ENCODE results near the gene EML1. TPM values are rescaled to one million over a fixed set of nuclear protein-coding genes. Genes with fewer than 3 reads are reported as not detected.
A peak's percentile ranks its signal among the peaks of the same experiment; 100 is the strongest.

The EML1 gene
- 16.4 TPM for polyA plus RNA-seq (2013, experiment 1 of 2)
- polyA plus RNA-seq (2013, experiment 2 of 2), result 19.3 TPM

- Histone ChIP-seq H3K4me3 (ENCODE audit: low read length) (peak within 1 kb of the TSS; percentile 80), H3K36me3 (ENCODE audit: insufficient read depth, low read length) (no peaks in the 10 kb centered on the region), H3K27ac (ENCODE audit: low read depth, low read length) (no peak within 1 kb of the TSS; the same call in 1 of the 2 replicates), H3K4me1 (ENCODE audit: insufficient read depth, low read length) (peaks cover 15% of the 10 kb centered on the region), H3K27me3 (ENCODE audit: insufficient read depth, low read length) (peaks cover 7% of the 10 kb centered on the region; the same call in 1 of the 2 replicates), H3K9ac (ENCODE audit: low read depth, low read length) (peak within 1 kb of the TSS; percentile 78), H3K9me3 (ENCODE audit: insufficient read depth, low read depth, low read length) (no peaks in the 10 kb centered on the region)
- under 1% methylated on average over 121 of the region's 121 CpGs for WGBS
These were observed at the start of gene EML1 for GRCh38 chr14:99793213-99794150. EML1 (plus strand) TSS chr14:99793413; CDS start chr14:99793477, 64 bp downstream.

GRCh38 chr14:99744199-99744872, 48.9 kb upstream of the EML1 start:
- Histone ChIP-seq H3K9ac (ENCODE audit: low read depth, low read length) (no peak overlapping the region; the same call in 1 of the 2 replicates), H3K9me3 (ENCODE audit: insufficient read depth, low read depth, low read length) (no peaks in the 10 kb centered on the region), H3K36me3 (ENCODE audit: insufficient read depth, low read length) (no peaks in the 10 kb centered on the region), H3K4me1 (ENCODE audit: insufficient read depth, low read length) (peaks cover 19% of the 10 kb centered on the region), H3K27me3 (ENCODE audit: insufficient read depth, low read length) (no peaks in the 10 kb centered on the region), H3K27ac (ENCODE audit: low read depth, low read length) (peak overlapping the region; percentile 49), H3K4me3 (ENCODE audit: low read length) (peak overlapping the region; percentile 21)
- 5% methylated on average over 11 of the region's 11 CpGs for WGBS

- 62% methylated on average over 7 of the region's 7 CpGs for WGBS
- H3K27me3 ChIP-seq (ENCODE audit: insufficient read depth, low read length), result no peaks in the 10 kb centered on the region
- H3K4me1 ChIP-seq (ENCODE audit: insufficient read depth, low read length), result peaks cover 19% of the 10 kb centered on the region
- H3K4me3 ChIP-seq (ENCODE audit: low read length), result peak overlapping the region; percentile 21; the same call in 1 of the 2 replicates
- peak overlapping the region; percentile 49 for H3K27ac ChIP-seq (ENCODE audit: low read depth, low read length)
- no peaks in the 10 kb centered on the region for H3K36me3 ChIP-seq (ENCODE audit: insufficient read depth, low read length)
- no peak overlapping the region; the same call in 1 of the 2 replicates for H3K9ac ChIP-seq (ENCODE audit: low read depth, low read length)
- no peaks in the 10 kb centered on the region for H3K9me3 ChIP-seq (ENCODE audit: insufficient read depth, low read depth, low read length)
These were observed 48.4 kb upstream of the EML1 start for GRCh38 chr14:99744873-99745224.

- Histone ChIP-seq H3K4me3 (ENCODE audit: low read length) (no peak overlapping the region), H3K9ac (ENCODE audit: low read depth, low read length) (no peak overlapping the region), H3K36me3 (ENCODE audit: insufficient read depth, low read length) (no peaks in the 10 kb centered on the region), H3K4me1 (ENCODE audit: insufficient read depth, low read length) (peaks cover 19% of the 10 kb centered on the region), H3K9me3 (ENCODE audit: insufficient read depth, low read depth, low read length) (no peaks in the 10 kb centered on the region), H3K27ac (ENCODE audit: low read depth, low read length) (no peak overlapping the region), H3K27me3 (ENCODE audit: insufficient read depth, low read length) (no peaks in the 10 kb centered on the region)
- WGBS, result 90% methylated on average over 10 of the region's 10 CpGs
These were observed 47.8 kb upstream of the EML1 start for GRCh38 chr14:99745307-99745951.

GRCh38 chr14:99747167-99747566, 46.0 kb upstream of the EML1 start:
- no peak overlapping the region for H3K27ac ChIP-seq (ENCODE audit: low read depth, low read length)
- H3K36me3 ChIP-seq (ENCODE audit: insufficient read depth, low read length), result no peaks in the 10 kb centered on the region
- H3K4me3 ChIP-seq (ENCODE audit: low read length), result no peak overlapping the region
- no peaks in the 10 kb centered on the region for H3K27me3 ChIP-seq (ENCODE audit: insufficient read depth, low read length)
- no peaks in the 10 kb centered on the region for H3K9me3 ChIP-seq (ENCODE audit: insufficient read depth, low read depth, low read length)
- 95% methylated on average over 6 of the region's 7 CpGs for WGBS
- peaks cover 20% of the 10 kb centered on the region for H3K4me1 ChIP-seq (ENCODE audit: insufficient read depth, low read length)
- no peak overlapping the region for H3K9ac ChIP-seq (ENCODE audit: low read depth, low read length)

- H3K36me3 ChIP-seq (ENCODE audit: insufficient read depth, low read length), result no peaks in the 10 kb centered on the region
- no peaks in the 10 kb centered on the region for H3K27me3 ChIP-seq (ENCODE audit: insufficient read depth, low read length)
- no peak overlapping the region for H3K4me3 ChIP-seq (ENCODE audit: low read length)
- no peaks in the 10 kb centered on the region for H3K9me3 ChIP-seq (ENCODE audit: insufficient read depth, low read depth, low read length)
- WGBS, result 89% methylated on average over 22 of the region's 22 CpGs
- no peak overlapping the region for H3K27ac ChIP-seq (ENCODE audit: low read depth, low read length)
- no peak overlapping the region for H3K9ac ChIP-seq (ENCODE audit: low read depth, low read length)
- H3K4me1 ChIP-seq (ENCODE audit: insufficient read depth, low read length), result peaks cover 26% of the 10 kb centered on the region
These were observed 45.5 kb upstream of the EML1 start for GRCh38 chr14:99747582-99748330.

GRCh38 chr14:99748529-99748928, 44.7 kb upstream of the EML1 start:
- H3K27me3 ChIP-seq (ENCODE audit: insufficient read depth, low read length), result no peaks in the 10 kb centered on the region
- no peak overlapping the region for H3K4me3 ChIP-seq (ENCODE audit: low read length)
- no peak overlapping the region for H3K27ac ChIP-seq (ENCODE audit: low read depth, low read length)
- H3K9me3 ChIP-seq (ENCODE audit: insufficient read depth, low read depth, low read length), result no peaks in the 10 kb centered on the region
- no peak overlapping the region for H3K9ac ChIP-seq (ENCODE audit: low read depth, low read length)
- H3K36me3 ChIP-seq (ENCODE audit: insufficient read depth, low read length), result no peaks in the 10 kb centered on the region
- H3K4me1 ChIP-seq (ENCODE audit: insufficient read depth, low read length), result peaks cover 29% of the 10 kb centered on the region
- 87% methylated on average over 8 of the region's 9 CpGs for WGBS

- no peaks in the 10 kb centered on the region for H3K27me3 ChIP-seq (ENCODE audit: insufficient read depth, low read length)
- WGBS, result 89% methylated on average over 13 of the region's 13 CpGs
- H3K4me3 ChIP-seq (ENCODE audit: low read length), result no peak overlapping the region
- no peak overlapping the region for H3K27ac ChIP-seq (ENCODE audit: low read depth, low read length)
- no peaks in the 10 kb centered on the region for H3K36me3 ChIP-seq (ENCODE audit: insufficient read depth, low read length)
- H3K9ac ChIP-seq (ENCODE audit: low read depth, low read length), result no peak overlapping the region
- H3K9me3 ChIP-seq (ENCODE audit: insufficient read depth, low read depth, low read length), result no peaks in the 10 kb centered on the region
- H3K4me1 ChIP-seq (ENCODE audit: insufficient read depth, low read length), result peaks cover 26% of the 10 kb centered on the region
These were observed 44.1 kb upstream of the EML1 start for GRCh38 chr14:99749142-99749541.

GRCh38 chr14:99749763-99750715, 43.2 kb upstream of the EML1 start:
- H3K27ac ChIP-seq (ENCODE audit: low read depth, low read length), result no peak overlapping the region
- no peaks in the 10 kb centered on the region for H3K9me3 ChIP-seq (ENCODE audit: insufficient read depth, low read depth, low read length)
- no peak overlapping the region for H3K4me3 ChIP-seq (ENCODE audit: low read length)
- H3K4me1 ChIP-seq (ENCODE audit: insufficient read depth, low read length), result peaks cover 17% of the 10 kb centered on the region; the same call in 1 of the 2 replicates
- H3K9ac ChIP-seq (ENCODE audit: low read depth, low read length), result no peak overlapping the region
- no peaks in the 10 kb centered on the region for H3K27me3 ChIP-seq (ENCODE audit: insufficient read depth, low read length)
- 87% methylated on average over 23 of the region's 23 CpGs for WGBS
- H3K36me3 ChIP-seq (ENCODE audit: insufficient read depth, low read length), result no peaks in the 10 kb centered on the region
